Erythroblast (primary cell): ENCODE data around the gene TOX3.

Experiments used
- GATA1 ChIP-seq: IDR thresholded peaks from 2 replicates; pipeline ENCODE4 v1.6.1; 2011; ENCODE audit warnings: low read depth, mild to moderate bottlenecking, control low read depth, low read length, moderate library complexity
- POLR2A ChIP-seq: IDR thresholded peaks from 2 replicates; pipeline ENCODE4 v1.6.1; 2011; ENCODE audit warnings: mild to moderate bottlenecking, low read length

DNA sequence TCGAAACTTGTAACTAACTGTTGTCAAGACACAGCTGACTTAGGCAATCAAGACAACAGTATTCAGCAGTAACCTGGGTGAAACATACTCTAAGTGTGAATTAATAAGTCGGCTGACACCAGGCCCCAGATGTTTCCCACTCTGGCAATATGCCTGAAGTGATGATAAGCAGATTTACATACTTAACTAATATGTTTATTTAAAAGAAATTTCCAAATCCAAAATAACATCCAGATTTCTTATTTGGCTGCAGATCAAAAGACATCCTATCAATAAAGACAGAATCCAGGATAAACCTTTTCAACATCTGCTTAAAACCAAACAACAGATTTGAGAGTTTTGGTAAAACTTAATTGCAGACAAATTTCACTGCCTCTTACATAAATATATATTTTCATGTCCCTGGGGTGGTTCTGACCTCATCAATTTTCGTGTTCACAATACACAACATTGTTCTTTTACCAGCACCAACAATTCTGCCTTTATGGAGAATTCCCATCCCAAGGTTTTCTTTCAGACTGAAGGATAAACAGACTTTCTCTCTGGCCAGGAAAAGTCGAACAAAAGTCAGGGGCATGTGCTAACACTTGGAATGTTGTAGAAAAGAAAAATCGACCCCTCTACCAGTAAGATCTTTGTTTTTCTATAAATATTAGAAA is 45.1 kb upstream of the TOX3 start:
- TF ChIP-seq POLR2A (no peak), GATA1 (no peak)
